ENCODE results near the gene IL20RB.
"Not testable (repeated sequence)": the region's sequence is repeated elsewhere in the genome, so short reads cannot be mapped to it uniquely, and the experiment has no call there.

Gene IL20RB

DNA sequence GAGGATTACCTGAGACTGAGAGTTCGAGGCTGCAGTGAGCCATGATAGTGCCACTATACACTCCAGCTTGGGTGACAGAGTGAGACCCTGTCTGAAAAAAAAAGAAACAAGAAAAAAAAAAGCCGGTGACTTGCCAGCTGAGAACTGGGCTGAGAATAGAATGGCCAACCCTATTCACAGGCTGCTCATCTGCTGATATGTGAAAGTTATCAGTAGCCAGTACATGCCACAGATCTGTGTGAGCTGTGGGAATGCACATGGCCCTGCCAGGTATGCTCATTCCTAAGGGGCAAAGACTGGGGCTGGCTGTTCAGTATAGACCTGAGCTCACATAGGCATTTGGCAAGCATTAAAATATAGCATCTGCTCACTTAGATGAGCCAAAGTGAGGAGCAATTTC, 30.9 kb downstream of the IL20RB start:
- DNase-seq, result no peak

DNA sequence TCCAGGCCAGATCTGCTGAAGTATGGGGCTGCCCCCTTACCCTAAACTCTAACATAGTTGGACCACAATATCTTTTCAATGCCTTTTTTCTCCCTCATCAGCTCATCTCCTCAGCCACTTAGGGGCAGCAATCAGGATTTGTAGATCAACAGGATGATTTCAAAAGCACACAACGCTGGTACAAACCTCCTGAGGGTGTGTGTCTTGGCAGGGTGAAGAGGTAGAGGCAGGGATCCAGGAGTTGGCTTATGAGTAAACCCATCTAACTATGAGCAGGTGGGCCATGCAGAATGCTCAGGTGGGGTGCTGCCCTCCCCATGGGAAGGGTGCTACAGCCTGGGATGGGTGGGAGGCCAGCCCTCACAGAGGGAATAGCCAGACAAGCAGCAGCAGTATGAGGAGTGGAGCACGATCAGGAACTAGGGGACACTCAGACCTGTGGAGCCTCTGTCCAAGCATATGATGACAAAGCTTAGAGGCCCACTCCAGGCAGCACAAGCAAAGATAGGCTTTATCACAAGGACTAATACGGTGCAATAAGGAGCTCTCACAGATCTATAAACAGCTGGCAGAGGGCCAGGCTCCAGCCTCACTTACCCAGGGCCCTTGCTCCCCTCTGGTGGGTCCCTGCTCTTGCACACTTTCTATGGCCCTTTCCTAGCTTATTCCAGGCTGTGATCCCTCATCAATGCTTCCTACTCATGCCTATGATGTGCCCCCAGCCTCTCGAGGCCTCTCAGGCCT, 32.2 kb downstream of the IL20RB start:
- no peak for DNase-seq

DNA sequence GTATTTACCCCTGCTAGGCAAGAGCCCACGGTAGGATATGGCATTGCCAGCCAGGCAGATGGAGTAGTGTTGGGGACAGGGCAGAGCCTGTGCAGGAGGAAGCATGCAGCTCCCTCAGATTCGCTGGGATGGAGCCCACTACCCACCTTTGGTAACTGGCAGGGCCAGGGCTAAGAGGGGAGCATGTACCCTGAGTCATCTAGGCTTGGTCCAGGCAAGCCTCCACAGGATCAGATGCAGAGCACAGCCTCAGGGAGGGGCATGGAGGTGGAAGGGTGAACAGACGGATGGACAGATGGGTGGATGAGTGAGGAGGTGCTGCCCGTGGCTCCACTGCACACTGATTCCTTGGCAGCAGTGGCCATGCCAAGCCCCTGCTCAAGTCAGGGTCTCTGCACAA, 33.0 kb downstream of the IL20RB start:
- no peak for DNase-seq

DNA sequence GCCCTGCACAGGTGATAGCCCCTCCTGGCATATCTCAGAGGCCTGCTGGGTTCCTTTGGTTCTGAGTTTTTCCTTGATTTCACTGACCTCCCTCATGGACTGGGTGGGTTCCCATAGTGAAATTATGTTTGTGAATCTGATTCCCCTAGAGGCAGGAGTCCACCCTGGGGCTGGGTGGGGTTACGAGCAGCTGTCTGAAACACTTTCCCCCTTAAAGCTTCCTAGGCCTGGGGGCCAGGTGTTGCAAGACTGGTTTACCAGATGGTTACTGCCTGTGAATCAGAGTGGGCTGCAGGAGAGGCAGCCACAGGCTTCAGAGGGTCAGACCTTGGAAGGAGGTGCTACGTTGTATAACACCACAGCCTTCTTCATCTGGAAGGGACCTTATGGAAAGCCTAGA, 34.3 kb downstream of the IL20RB start:
- no peak for DNase-seq

DNA sequence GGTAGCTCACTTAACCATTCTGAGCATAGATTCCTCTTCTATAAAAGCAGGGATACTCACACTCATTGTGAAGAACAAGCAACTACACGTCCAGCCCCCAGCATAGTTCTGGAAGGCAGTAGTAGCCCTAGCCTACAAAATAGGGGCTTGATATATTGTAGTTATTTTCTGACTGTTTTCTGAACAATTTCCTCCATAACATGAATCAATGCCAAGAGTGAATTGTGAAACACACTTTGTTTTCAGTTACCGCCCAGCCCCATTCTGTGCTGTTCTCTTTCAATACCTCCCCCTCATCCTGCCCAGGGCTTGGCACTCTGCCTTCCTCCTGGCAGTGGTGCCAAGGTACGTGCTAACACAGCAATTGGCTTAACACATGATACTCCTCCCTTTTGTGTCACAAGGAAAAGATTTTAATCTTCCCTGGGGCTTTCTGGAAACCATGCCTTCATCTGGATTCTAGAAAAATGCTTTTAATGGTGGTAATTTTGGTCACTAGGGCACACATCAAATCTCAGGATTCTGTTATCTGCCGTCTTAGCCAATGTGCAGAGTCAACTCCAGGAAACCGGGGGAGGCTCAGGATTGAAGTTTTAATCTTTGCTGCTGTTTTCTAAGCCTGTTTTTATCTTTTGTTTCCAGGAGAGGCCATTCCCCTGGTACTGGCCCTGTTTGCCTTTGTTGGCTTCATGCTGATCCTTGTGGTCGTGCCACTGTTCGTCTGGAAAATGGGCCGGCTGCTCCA, 37.2 kb downstream of the IL20RB start:
- DNase-seq, result peak in 1 of 5 donors; percentile 10

DNA sequence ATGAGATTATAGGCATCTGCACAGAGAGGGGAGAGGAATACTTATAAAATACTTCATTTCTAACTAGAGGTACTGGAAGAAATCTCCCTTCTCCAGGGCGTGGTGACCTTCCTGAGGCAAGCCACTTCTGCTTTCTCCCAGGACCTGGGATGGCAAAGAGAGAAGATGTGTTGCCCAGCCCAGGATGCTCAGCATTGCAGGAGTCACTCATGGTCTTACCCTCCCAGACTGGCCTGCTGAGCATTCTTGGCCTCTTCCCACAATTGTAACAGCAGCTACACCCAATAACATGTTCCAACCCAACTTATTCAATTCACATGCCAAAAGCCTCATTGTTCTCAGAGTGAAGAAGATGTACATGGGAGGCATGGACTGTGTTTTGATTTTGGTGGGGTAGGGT, 37.9 kb downstream of the IL20RB start:
- no peak for DNase-seq

DNA sequence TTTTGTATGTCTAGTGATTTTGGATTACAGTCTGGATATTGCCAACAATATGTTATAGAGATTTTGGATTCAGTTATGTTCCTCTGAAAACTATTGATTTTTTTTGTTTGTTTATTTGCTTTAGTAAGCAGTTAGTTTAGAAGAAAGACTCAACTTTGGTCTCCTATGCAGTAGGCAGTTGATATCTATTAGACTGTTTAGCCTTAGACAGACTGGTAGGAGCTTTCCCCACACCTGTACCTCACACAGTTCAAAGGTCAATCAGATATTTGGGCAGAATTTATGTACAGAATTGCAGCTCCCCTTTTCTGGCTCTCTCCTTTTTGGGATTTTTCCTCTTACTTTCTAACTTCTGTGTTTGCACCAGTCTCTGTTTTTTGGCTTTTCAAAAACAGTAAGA, 42.3 kb downstream of the IL20RB start:
- no peak for DNase-seq

DNA sequence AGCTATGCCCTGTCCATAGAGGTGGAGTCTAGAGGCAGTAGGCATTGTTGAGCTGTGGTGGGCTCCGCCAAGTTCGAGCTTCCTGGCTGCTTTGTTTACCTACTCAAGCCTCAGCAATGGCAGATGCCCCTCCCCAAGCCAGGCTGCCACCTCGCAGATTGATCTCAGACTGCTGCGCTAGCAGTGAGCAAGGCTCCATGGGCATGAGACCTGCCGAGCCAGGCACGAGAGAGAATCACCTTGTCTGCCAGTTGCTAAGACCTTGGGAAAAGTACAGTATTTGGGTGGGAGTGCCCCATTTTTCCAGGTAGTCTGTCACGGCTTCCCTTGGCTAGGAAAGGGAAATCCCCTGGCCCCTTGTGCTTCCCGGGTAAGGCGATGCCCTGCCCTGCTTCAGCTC, 49.6 kb downstream of the IL20RB start:
- DNase-seq, result not testable (repeated sequence)

DNA sequence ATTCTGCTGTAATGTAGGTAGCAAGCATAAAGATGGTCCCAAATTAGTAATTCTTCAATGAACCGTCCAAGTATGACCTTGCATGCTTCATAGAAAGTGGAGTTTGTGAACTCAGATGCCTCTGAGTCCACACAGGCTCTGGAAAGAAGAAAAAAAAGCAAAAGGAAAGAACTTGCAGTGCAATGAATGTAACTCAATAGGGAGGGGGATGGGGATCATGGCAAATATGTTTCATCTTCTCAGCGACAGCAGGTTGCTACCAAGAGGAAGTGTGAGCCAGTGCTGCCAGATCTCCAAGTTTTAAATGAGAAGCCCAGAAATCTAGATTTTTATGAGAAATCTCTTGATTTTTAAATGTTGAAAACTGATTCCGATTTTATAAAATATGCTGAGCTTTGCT, 50.3 kb downstream of the IL20RB start:
- DNase-seq, result no peak

DNA sequence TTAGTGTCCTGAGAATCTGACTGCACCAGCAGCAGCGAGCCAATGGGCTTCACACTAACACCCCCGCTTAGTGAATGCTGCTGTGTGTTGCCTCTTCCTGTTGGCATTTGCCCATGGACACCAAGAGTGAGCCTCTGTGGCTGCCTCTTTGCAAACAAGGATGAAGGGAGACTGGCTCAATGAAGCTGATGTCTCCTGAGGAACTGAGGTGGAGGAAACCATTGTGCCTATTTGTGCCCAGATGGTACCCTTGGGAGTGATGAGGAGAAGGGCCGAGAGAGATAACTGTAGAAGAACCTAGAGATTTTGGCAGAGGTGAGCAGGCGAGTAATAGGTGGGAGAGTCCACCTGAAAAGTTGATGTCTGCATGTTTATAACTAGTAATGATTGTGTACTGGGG, 51.2 kb downstream of the IL20RB start:
- DNase-seq, result no peak

DNA sequence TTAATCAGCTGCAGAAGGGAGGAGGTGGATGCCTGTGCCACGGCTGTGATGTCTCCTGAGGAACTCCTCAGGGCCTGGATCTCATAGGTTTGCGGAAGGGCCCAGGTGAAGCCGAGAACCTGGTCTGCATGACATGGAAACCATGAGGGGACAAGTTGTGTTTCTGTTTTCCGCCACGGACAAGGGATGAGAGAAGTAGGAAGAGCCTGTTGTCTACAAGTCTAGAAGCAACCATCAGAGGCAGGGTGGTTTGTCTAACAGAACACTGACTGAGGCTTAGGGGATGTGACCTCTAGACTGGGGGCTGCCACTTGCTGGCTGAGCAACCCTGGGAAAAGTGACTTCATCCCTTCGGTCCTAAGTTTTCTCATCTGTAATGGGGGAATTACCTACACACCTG, 52.4 kb downstream of the IL20RB start:
- no peak for DNase-seq

DNA sequence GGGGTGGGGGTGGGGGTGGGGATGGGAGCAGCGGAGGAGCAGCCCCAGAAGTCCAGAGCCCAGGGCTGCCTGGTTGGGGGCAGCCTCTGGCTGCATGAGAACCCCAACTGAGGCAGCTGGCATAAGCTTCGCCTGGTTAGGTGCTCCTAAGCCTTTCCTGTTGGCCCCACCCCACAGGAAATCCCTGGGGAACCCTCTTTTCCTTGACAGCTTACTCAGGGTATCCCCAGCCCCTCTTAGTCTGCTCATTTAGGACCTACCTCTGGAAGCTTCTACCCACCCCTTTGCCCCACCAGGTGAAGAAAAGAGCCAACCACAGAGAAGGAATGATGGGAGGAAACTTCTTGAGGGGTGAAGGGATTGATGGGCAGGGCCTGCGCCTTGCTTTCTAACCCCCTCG, 53.4 kb downstream of the IL20RB start:
- no peak for DNase-seq

DNA sequence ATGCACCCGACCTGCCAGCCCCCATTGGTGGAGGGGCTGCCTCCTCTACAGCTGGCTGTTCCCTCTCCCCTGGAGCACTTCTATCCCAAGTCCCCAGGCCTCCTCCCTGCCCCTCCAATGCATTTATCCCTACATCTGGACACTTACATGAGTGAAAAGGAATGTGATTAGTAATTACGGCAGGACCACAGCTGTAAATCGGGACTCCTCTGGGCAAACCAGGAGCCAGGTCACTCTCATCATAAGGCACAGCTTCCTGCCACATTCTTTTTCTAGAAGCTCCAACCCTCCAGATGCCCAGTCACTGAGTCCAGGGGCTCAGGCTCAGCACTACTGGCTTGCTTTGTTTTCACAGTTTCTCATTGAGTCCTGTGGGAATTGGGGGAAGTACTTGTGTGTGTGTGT, 54.3 kb downstream of the IL20RB start:
- DNase-seq, result no peak

DNA sequence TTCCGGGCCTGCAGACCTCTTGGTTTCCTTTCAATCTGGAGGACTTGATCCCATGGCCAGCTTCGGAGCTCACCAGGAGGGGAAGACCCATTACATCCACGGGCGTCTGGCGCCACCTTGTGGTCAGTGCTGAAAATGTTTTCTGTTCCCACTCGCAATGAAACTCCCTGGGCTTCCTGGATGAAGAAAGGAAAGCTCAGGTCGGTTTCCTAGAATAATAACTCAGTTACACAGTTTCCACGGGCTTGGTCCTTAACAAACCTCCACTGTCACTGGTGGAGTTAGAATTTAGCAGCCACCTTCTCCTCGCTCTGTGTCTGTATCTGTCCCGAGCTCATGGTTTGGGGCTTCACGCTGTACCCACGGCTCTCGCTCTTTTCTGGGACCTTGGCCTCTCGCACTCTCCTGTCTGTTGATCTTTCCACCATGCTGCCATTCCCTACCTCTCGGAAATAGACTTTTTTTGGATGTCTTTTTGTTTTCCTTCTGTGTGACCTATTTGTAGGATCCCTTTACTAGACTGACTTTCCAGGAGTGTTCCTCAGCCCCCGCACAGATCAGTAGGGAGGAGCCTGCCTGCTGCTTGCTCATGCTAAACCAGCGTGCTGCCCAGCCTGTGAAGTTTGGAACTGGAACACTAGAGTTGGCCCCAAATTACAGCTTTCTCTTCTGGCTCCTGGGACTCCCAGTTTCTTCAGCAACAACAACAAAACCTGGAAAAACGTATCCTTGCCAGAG, 56.3 kb downstream of the IL20RB start:
- peak; percentile 61 to 83 (median 74) for DNase-seq

DNA sequence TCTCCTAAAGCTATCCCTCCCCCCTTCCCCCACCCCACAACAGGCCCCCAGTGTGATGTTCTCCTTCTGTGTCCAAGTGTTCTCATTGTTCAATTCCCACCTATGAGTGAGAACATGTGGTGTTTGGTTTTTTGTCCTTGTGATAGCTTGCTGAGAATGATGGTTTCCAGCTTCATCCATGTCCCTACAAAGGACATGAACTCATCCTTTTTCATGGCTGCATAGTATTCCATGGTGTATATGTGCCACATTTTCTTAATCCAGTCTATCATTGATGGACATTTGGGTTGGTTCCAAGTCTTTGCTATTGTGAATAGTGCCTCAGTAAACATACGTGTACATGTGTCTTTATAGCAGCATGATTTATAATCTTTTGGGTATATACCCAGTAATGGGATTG, 59.5 kb downstream of the IL20RB start:
- not testable (repeated sequence) for DNase-seq

DNA sequence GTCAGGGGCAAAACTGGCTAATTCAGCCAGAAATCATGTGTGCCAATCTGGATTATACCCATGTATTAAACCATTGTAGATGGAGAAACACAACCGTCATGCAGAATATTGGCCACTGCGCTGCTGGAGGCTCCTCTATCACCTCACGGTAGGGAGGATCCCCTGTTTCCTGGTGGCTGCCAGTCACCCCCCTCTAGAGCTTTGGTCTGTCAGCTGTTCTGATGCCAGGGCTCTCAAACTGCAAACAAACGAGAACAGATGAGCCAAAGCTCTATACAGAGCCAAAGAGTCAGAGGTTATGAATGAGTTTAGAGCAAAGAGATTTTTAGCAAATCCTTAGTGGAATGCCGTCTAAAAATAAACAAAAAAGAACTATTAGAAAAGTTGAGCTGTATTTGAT, 62.5 kb downstream of the IL20RB start:
- no peak for DNase-seq

DNA sequence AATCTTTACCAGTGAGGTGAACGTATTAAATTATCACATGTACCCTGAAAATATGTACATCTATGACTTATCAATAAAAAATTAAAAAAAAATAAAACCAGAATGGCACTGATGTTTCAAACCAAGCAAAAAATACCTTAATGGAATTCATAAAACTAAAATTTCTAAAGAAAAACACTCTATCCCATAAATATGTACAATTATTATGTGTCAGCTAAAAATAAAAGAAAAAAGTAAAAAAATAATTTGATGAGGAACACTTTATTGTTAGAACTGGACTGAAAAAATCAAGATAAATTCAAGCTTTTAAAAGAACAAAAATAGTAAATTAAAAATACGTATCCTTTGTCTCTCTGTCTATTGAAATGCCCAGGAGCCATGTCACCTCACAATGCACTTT, 63.1 kb downstream of the IL20RB start:
- no peak for DNase-seq

DNA sequence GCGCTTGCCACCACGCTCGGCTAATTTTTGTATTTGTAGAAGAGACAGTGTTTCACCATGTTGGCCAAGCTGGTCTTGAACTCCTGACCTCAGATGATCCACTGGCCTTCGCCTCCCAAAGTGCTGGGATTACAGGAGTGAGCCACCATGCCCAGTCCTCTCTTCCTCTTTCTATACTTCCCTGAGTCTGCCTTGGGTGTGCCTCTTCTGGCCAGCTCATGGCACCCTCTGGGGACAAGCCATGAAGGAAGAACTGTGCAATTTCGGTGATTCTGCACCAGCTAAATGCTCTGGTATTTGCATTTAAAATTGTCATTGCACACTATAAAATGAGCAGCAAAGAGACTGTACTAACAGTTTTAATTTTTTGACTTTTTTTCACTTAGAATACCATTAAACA, 66.6 kb downstream of the IL20RB start:
- no peak for DNase-seq

DNA sequence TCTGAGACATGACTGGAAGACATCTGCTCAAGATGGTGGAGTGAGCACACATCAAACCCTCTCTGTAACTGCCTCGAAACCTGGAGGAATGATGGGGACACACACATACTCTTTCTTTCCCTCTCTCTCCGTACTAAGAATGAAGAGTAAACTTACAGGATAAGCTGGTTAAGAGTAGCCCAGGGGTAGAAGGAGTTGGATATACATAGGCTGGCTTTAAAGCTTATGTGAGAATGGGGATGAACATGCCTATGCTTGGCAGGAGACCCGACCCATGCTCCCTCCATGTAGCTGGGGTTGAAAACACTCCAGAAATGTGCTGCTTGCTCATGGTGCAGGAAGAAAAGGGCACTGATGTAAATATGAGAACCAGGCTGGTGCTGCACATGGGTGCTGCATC, 68.9 kb downstream of the IL20RB start:
- DNase-seq, result no peak

DNA sequence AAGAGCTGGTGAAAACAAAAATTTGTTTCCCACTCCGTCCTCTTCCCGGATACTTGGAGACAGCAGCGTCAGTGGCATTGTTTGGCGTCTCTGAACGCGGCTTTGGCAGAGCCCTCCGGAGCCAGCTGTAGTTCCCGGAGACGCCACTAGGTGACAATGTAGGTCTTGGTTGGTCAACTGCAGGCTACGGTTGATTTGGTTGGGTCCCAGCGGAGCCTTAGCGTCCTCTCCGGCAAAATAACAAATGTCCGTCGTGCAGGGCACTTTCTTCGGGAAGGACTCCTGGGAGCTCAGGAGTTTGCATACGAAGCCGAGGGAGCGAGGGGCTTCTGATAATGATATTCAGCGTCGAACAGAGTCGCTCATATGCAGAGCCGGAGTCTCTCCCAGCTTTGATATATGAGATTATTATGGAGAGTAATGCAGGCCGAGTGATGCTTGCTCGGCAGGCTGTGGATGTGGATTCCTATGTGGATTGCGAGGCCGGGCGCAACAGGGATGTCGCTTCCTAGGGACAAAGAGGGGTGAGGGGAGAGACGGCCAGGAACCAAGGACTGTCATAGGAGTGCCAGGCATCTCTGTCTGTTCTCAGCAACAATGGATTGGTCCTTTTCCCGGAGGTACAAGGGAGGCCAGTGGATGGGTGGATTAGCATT, 74.8 kb downstream of the IL20RB start:
- peak; percentile 42 to 70 (median 64) for DNase-seq

DNA sequence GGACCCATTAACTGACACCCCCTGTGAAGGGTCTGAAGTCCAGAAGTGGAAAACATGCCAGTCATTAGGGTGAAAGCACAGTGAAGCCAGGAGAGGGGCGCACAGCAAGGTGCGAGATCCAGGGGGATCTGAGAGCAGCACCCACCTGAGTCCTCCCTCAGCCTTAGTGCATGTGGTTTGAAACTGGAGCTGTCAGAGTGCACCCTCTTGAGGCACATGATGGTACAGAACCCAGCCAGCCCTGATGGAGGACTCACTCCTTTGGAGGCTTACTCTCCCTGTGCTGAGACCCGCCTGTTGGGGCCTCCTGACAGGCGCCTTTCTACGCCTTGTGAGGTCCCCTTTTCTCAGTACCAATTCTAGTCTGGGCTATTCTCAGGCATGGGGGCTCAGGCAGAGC, 77.8 kb downstream of the IL20RB start:
- DNase-seq, result no peak

DNA sequence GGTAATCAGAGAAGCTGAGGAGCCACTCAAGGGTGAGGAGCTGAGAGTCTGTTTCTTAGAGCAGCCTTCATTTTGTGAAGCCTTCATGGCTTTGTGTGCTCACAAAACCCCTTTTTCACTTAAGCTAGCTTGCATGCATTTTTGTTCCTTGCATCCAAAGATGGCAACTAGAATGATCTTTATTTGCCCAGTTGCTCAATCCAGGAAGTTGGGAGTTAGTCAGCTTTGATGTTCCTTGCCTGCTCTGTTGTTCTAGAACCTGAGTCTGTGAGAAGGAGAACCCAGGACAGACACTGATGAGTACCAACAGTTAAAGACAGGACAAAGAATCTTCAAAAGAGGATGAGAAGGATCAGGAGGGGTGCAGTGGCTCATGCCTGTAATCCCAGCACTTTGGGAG, 81.8 kb downstream of the IL20RB start:
- no peak for DNase-seq

DNA sequence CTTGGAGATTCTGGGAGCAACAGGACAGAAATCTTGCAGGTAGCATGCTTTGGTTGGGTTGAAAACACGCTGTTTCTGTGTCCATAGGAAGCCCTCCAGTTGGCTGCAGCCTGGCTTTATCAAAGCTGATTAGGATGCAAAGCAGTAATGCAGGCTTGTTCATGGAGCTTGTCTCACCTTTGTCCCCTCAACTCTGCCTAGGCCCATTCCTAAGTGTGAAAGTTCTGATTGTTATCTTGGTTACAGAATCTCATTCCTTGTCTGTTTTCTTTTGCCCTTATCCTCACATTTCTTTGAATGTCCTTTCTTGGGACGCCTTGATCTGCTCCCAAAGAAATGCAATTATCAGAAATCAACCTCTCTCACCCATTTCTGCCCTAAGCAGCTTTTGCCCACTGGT, 83.5 kb downstream of the IL20RB start:
- DNase-seq, result no peak

Measured in T-helper 1 cell (primary cell).